Fibroblast of gingiva (primary cell): ENCODE data around the gene PARD3.
"Not testable (repeated sequence)": the region's sequence is repeated elsewhere in the genome, so short reads cannot be mapped to it uniquely, and the experiment has no call there.

Experiments used
- DNase-seq: peaks from one replicate; pipeline ENCODE4 v3.0.0-alpha.2; 2011; ENCODE audit warnings: low read depth

PARD3 gene

GRCh38 chr10:34464591-34464990 is 350.5 kb downstream of the PARD3 start:
- DNase-seq = no peak

GRCh38 chr10:34464000-34464399 is 351.1 kb downstream of the PARD3 start:
- DNase-seq = no peak

- no peak for DNase-seq
Measured at GRCh38 chr10:34462993-34463392, 352.1 kb downstream of the PARD3 start.

GRCh38 chr10:34462056-34462455 is 353.0 kb downstream of the PARD3 start:
- no peak for DNase-seq

- peak; percentile 44 for DNase-seq
Measured at GRCh38 chr10:34454590-34455261, 360.4 kb downstream of the PARD3 start.

- peak; percentile 4 for DNase-seq
Measured at GRCh38 chr10:34449836-34450235, 365.3 kb downstream of the PARD3 start.

GRCh38 chr10:34446049-34446448 is 369.0 kb downstream of the PARD3 start:
- DNase-seq = no peak

GRCh38 chr10:34444223-34445183 is 370.6 kb downstream of the PARD3 start:
- no peak for DNase-seq

GRCh38 chr10:34439386-34439785 is 375.7 kb downstream of the PARD3 start:
- DNase-seq = peak; percentile 78

GRCh38 chr10:34438741-34439140 is 376.4 kb downstream of the PARD3 start:
- no peak for DNase-seq

GRCh38 chr10:34437906-34438305 is 377.2 kb downstream of the PARD3 start:
- DNase-seq = no peak

GRCh38 chr10:34434119-34434594 is 380.9 kb downstream of the PARD3 start:
- DNase-seq = peak; percentile 56

- peak; percentile 95 for DNase-seq
Measured at GRCh38 chr10:34433241-34434076, 381.6 kb downstream of the PARD3 start.

GRCh38 chr10:34432589-34432988 is 382.5 kb downstream of the PARD3 start:
- no peak for DNase-seq

GRCh38 chr10:34430685-34431084 is 384.4 kb downstream of the PARD3 start:
- DNase-seq = no peak

- no peak for DNase-seq
Measured at GRCh38 chr10:34428501-34428900, 386.6 kb downstream of the PARD3 start.

GRCh38 chr10:34427911-34428216 is 387.2 kb downstream of the PARD3 start:
- no peak for DNase-seq

- not testable (repeated sequence) for DNase-seq
Measured at GRCh38 chr10:34427158-34427910, 387.8 kb downstream of the PARD3 start.

- not testable (repeated sequence) for DNase-seq
Measured at GRCh38 chr10:34426538-34427157, 388.4 kb downstream of the PARD3 start.

- no peak for DNase-seq
Measured at GRCh38 chr10:34426041-34426440, 389.1 kb downstream of the PARD3 start.
